Tibial nerve (tissue), 3 donors: ENCODE measurements around the gene GLI1.

Source experiments
- CTCF ChIP-seq, 5 experiments: fragments of 200-600 bp in 3 of 5; fragments of 450-650 bp in 2 of 5; sonication (generic) in 3 of 5; IDR thresholded peaks; one replicate each; pipeline ENCODE4 v1.5.1; 2016 to 2019; ENCODE audit warnings: antibody characterized with exemption in 5 of 5, mild to moderate bottlenecking in 3 of 5, moderate library complexity in 2 of 5
- POLR2A ChIP-seq, 2 donors: fragments of 450-650 bp; IDR thresholded peaks; one replicate each; pipeline ENCODE4 v1.6.1; 2017; ENCODE audit warnings: antibody characterized with exemption in 2 of 2, mild to moderate bottlenecking in 2 of 2, moderate library complexity in 2 of 2

GRCh38 chr12:57514720-57515407 lies 55.3 kb downstream of the GLI1 start:
- TF ChIP-seq CTCF (IDR thresholded peaks at IDR 0.05) = no peak
- no peak for TF ChIP-seq POLR2A (IDR thresholded peaks at IDR 0.05)
